Measurements from ENCODE around the gene ANAPC13.

ANAPC13 gene

DNA sequence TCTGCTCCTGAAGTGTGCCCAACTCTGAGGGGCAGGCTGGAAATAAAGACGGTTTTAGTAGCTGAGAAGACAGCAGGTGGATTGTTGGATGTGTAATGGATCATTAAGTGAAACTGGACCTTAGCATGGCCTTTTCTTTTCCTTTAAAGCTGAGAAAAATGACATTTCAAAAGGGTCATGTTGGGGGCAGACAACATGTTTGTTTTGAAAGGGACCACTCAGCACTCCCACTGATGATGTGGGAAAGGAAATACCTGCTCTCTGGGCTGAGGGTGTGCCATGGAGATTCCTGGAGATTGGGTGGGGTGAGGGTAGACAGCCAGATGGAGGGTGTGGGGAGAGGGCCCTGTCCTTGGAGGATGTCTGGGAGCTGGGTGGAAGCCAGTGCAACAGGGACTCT is 38.4 kb downstream of the ANAPC13 start:
- no peaks in the 10 kb centered on the region for H3K9me3 ChIP-seq (ENCODE audit: control insufficient read depth, insufficient read depth, low read depth, low read length)
- ChIA-PET CTCF (interaction anchor here (1.4 to 3.2 kb wide), 2 partner anchors 26 to 139 kb away, joined by 5 to 16 read pairs; no protein-coding TSS in a partner anchor), POLR2A (no interaction called here)
- H3K27ac ChIP-seq (ENCODE audit: extremely low read depth, low read depth, low read length): no peak overlapping the region
- no peaks in the 10 kb centered on the region for H3K4me1 ChIP-seq (ENCODE audit: control insufficient read depth, insufficient read depth, low read length)
- H3K36me3 ChIP-seq (ENCODE audit: control insufficient read depth in 2 of 2, insufficient read depth in 1 of 2, low read length in 2 of 2): no peaks in the 10 kb centered on the region
- H3K4me3 ChIP-seq (ENCODE audit: low read depth, low read length): no peak overlapping the region
- TF ChIP-seq ATF2 (tag by site-specific recombination; IDR thresholded peaks at IDR 0.05; ENCODE audit: low read depth) (no peak), ZBTB11 (tag by site-specific recombination; conservative IDR thresholded peaks at IDR 0.05; ENCODE audit: low read depth) (no peak), ZNF792 (tag by site-specific recombination; IDR thresholded peaks at IDR 0.05) (no peak), ZNF571 (tag by site-specific recombination; IDR thresholded peaks at IDR 0.05) (no peak), PRDM2 (tag by site-specific recombination; IDR thresholded peaks at IDR 0.05; ENCODE audit: borderline replicate concordance) (no peak), PATZ1 (tag by site-specific recombination; IDR thresholded peaks at IDR 0.05) (no peak), YY2 (tag by site-specific recombination; IDR thresholded peaks at IDR 0.05) (no peak), ZNF292 (tag by site-specific recombination; IDR thresholded peaks at IDR 0.05; ENCODE audit: borderline replicate concordance, low read depth) (no peak), ZNF768 (tag by site-specific recombination; IDR thresholded peaks at IDR 0.05) (no peak), ZFP37 (tag by site-specific recombination; IDR thresholded peaks at IDR 0.05) (no peak), ZNF830 (tag by site-specific recombination; IDR thresholded peaks at IDR 0.05; ENCODE audit: low read depth) (no peak), ZNF114 (tag by site-specific recombination; IDR thresholded peaks at IDR 0.05) (no peak), ZNF324 (tag by site-specific recombination; IDR thresholded peaks at IDR 0.05) (no peak)
- TF ChIP-seq, protein P1, sequence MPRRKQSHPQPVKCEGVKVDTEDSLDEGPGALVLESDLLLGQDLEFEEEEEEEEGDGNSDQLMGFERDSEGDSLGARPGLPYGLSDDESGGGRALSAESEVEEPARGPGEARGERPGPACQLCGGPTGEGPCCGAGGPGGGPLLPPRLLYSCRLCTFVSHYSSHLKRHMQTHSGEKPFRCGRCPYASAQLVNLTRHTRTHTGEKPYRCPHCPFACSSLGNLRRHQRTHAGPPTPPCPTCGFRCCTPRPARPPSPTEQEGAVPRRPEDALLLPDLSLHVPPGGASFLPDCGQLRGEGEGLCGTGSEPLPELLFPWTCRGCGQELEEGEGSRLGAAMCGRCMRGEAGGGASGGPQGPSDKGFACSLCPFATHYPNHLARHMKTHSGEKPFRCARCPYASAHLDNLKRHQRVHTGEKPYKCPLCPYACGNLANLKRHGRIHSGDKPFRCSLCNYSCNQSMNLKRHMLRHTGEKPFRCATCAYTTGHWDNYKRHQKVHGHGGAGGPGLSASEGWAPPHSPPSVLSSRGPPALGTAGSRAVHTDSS (tag by site-specific recombination; IDR thresholded peaks at IDR 0.05): no peak
- TF ChIP-seq, protein P2, sequence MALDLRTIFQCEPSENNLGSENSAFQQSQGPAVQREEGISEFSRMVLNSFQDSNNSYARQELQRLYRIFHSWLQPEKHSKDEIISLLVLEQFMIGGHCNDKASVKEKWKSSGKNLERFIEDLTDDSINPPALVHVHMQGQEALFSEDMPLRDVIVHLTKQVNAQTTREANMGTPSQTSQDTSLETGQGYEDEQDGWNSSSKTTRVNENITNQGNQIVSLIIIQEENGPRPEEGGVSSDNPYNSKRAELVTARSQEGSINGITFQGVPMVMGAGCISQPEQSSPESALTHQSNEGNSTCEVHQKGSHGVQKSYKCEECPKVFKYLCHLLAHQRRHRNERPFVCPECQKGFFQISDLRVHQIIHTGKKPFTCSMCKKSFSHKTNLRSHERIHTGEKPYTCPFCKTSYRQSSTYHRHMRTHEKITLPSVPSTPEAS (tag by site-specific recombination; IDR thresholded peaks at IDR 0.05): no peak

Data from HEK293 (cell line).